HEK293T (cell line): ENCODE measurements around the gene CDC37L1.

Source experiments
- CTCF ChIA-PET: fragments of 350-600 bp; formaldehyde crosslinking; extraction: SDS; loops from one replicate; lab custom pipeline; 2021; ENCODE audit warnings: antibody characterized with exemption, inconsistent platforms; lab: Yijun Ruan, JAX
- POLR2A ChIA-PET: fragments of 350-600 bp; formaldehyde crosslinking; extraction: SDS; loops from one replicate; lab custom pipeline; 2020; ENCODE audit warnings: antibody characterized with exemption, inconsistent platforms; lab: Yijun Ruan, JAX
- DNase-seq: peaks from one replicate; pipeline ENCODE4 v3.0.0; 2012; ENCODE audit warnings: mixed read lengths; ENCODE audit errors: extremely low spot score
- ARNT ChIP-seq: fragments of 450-650 bp; IDR thresholded peaks from 2 replicates; pipeline ENCODE4 v1.6.1; 2017; ENCODE audit warnings: mild to moderate bottlenecking
- BHLHE40 ChIP-seq: fragments of 450-650 bp; IDR thresholded peaks from 2 replicates; pipeline ENCODE4 v1.6.1; 2016; ENCODE audit warnings: mild to moderate bottlenecking, moderate library complexity, borderline replicate concordance
- CTBP1 ChIP-seq: fragments of 450-650 bp; IDR thresholded peaks from 2 replicates; pipeline ENCODE4 v1.6.1; 2016; ENCODE audit warnings: borderline replicate concordance
- ELF4 ChIP-seq: fragments of 450-650 bp; IDR thresholded peaks from 2 replicates; pipeline ENCODE4 v1.6.1; 2017; ENCODE audit warnings: antibody characterized with exemption
- FOXA1 ChIP-seq: fragments of 450-650 bp; IDR thresholded peaks from 2 replicates; pipeline ENCODE4 v1.6.1; 2016; ENCODE audit warnings: mild to moderate bottlenecking
- FOXK2 ChIP-seq: fragments of 450-650 bp; IDR thresholded peaks from 2 replicates; pipeline ENCODE4 v1.6.1; 2016; ENCODE audit warnings: mild to moderate bottlenecking
- FOXM1 ChIP-seq: fragments of 450-650 bp; IDR thresholded peaks from 2 replicates; pipeline ENCODE4 v1.6.1; 2017; ENCODE audit warnings: mild to moderate bottlenecking, borderline replicate concordance
- HDGF ChIP-seq: fragments of 450-650 bp; IDR thresholded peaks from 2 replicates; pipeline ENCODE4 v1.6.1; 2017; ENCODE audit warnings: antibody characterized with exemption, borderline replicate concordance
- L3MBTL2 ChIP-seq: fragments of 450-650 bp; conservative IDR thresholded peaks from 2 replicates; pipeline ENCODE4 v1.6.1; 2016; ENCODE audit warnings: mild to moderate bottlenecking
- LEF1 ChIP-seq: fragments of 450-650 bp; IDR thresholded peaks from 2 replicates; pipeline ENCODE4 v1.6.1; 2017; ENCODE audit warnings: mild to moderate bottlenecking, borderline replicate concordance
- NFRKB ChIP-seq: fragments of 450-650 bp; IDR thresholded peaks from 2 replicates; pipeline ENCODE4 v1.6.1; 2016; ENCODE audit warnings: mild to moderate bottlenecking, moderate library complexity
- SP1 ChIP-seq: fragments of 450-650 bp; IDR thresholded peaks from 2 replicates; pipeline ENCODE4 v1.6.1; 2017
- SUZ12 ChIP-seq: fragments of 450-650 bp; IDR thresholded peaks from 2 replicates; pipeline ENCODE4 v1.6.1; 2016; ENCODE audit warnings: mild to moderate bottlenecking
- TARDBP ChIP-seq: fragments of 450-650 bp; IDR thresholded peaks from 2 replicates; pipeline ENCODE4 v1.6.1; 2016
- ZNF384 ChIP-seq: fragments of 450-650 bp; IDR thresholded peaks from 2 replicates; pipeline ENCODE4 v1.6.1; 2016
- TF ChIP-seq, protein P1 (sequence below): fragments of 450-650 bp; IDR thresholded peaks from 2 replicates; pipeline ENCODE4 v1.6.1; 2016

CDC37L1 gene

DNA sequence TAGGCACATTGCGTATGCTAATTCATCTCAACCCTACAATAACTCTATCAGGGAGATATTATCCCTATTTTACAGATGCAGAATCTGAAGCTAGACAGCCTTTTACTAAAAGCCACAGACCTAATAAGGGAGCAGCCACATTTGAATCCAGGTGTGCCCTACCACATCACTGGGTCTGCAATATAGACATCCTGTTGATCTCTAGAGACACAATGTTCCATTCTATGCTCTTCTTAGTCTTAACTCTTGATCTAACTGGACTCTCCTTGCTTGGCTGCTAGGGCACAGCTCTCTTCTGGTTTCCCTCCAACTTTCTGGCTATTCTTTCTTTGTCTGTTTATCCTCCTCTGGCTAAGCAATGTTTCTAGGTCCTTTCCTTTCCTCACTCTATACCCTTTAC lies 11.7 kb upstream of the CDC37L1 start:
- no peak for TF ChIP-seq FOXA1
- no peak for TF ChIP-seq BHLHE40
- no peak for TF ChIP-seq FOXM1
- no peak for TF ChIP-seq ARNT
- no peak for TF ChIP-seq NFRKB
- TF ChIP-seq ZNF384: no peak
- TF ChIP-seq, protein P1, sequence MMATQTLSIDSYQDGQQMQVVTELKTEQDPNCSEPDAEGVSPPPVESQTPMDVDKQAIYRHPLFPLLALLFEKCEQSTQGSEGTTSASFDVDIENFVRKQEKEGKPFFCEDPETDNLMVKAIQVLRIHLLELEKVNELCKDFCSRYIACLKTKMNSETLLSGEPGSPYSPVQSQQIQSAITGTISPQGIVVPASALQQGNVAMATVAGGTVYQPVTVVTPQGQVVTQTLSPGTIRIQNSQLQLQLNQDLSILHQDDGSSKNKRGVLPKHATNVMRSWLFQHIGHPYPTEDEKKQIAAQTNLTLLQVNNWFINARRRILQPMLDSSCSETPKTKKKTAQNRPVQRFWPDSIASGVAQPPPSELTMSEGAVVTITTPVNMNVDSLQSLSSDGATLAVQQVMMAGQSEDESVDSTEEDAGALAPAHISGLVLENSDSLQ: no peak
- TF ChIP-seq TARDBP: no peak
- CTCF ChIA-PET: no interaction called here

DNA sequence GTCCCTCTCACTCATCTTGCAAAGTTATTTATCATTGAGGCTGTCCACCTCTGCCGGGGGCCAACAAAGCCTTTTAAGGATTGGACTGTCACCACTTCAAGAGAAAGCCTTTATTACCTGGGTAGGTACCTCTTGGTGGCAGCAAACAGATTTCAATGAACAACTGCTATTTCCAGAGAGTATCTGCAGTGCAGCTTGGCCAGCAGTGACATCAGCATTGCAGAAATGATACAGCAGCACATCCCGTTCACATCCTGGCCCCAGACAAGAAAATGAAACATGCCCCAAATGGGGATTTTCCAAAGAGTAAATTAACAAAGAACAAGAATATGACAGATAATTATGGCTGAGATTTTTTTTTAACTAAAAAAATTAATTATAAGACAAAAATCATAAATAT lies 10.8 kb upstream of the CDC37L1 start:
- TF ChIP-seq, protein P1: no peak
- TF ChIP-seq ZNF384: no peak
- no peak for TF ChIP-seq SUZ12
- no peak for TF ChIP-seq CTBP1
- TF ChIP-seq ELF4: no peak
- no peak for TF ChIP-seq FOXA1
- TF ChIP-seq BHLHE40: no peak
- POLR2A ChIA-PET: no interaction called here
- CTCF ChIA-PET: no interaction called here
- DNase-seq: no peak

More for the DNA sequence above, 11.7 kb upstream of the CDC37L1 start:
- POLR2A ChIA-PET: no interaction called here
- DNase-seq: no peak

DNA sequence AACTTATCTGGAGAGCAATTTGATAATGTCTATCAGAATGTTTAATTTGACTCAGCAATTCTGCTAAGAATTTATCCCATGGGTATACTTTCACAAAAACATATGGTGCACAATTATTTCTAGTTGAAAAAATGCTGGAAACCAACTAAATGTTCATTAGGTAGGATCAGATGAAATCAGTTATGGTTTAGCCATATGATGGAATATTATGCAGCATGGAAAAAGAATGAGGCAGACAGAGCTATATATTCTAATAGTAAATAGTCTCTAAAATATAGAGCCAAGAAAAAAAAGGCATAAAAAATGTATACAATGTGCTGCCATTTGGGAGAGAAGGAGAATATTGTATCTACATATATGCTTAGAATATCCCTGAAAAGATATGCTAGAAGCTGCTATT lies 9.5 kb upstream of the CDC37L1 start:
- no peak for TF ChIP-seq BHLHE40
- TF ChIP-seq FOXA1: no peak
- TF ChIP-seq FOXK2: no peak
- no peak for TF ChIP-seq CTBP1
- no peak for TF ChIP-seq SUZ12
- TF ChIP-seq ELF4: no peak
- no peak for TF ChIP-seq NFRKB
- no peak for TF ChIP-seq TARDBP
- TF ChIP-seq ARNT: no peak
- TF ChIP-seq L3MBTL2: no peak
- no peak for TF ChIP-seq FOXM1
- no peak for TF ChIP-seq HDGF
- no peak for TF ChIP-seq LEF1
- TF ChIP-seq ZNF384: no peak
- TF ChIP-seq SP1: no peak
- TF ChIP-seq, protein P1: no peak
- POLR2A ChIA-PET: no interaction called here
- CTCF ChIA-PET: interaction anchor here (0.6 kb wide), 1 partner anchor 93 kb away, joined by 3 read pairs; no protein-coding TSS in a partner anchor
- DNase-seq: no peak

DNA sequence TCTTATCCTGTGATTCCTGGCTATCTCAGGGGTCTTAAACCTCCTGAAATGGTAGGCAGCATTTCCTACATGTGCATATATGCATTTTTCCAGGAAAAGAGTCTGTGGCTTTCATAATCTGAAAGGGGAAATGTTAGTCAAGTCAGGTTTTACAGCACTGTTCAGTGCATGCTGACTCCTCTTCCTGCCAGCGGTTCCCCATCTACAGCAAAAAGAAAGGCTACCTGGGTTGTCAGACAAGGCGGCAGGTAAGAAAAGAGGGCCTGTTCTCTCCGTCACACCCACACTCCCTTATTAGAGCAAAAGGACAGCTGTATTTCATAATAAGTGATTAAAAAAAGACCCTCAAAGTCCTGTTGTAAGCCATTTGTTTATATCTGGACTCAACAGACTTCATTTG lies 8.8 kb upstream of the CDC37L1 start:
- ChIA-PET CTCF (interaction anchor here (0.6 kb wide), 1 partner anchor 92 kb away, joined by 3 read pairs; no protein-coding TSS in a partner anchor), POLR2A (no interaction called here)
- TF ChIP-seq, protein P1: no peak
- TF ChIP-seq NFRKB (no peak), BHLHE40 (no peak), FOXA1 (no peak), SUZ12 (no peak)
- DNase-seq: no peak

DNA sequence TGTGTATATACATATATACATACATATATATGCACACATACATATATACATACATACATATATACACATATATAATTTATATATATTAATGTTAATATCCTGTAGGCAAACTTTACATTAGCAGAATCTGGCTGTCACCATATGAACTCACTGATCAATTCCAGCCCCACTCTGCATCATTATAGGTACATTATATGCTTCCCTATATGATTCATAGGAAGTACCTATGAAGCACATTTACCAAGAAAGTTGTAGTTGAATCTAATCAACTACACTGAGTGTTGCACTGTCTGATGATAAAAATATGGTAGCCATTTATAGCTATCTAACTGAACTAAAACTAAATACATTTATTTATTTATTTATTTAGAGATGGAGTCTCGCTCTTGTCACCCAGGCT lies 7.6 kb upstream of the CDC37L1 start:
- ChIA-PET CTCF (no interaction called here), POLR2A (interaction anchor here (1.5 kb wide), 1 partner anchor 9 kb away, joined by 3 read pairs; no protein-coding TSS in a partner anchor)
- DNase-seq: no peak
- TF ChIP-seq HDGF: no peak
- TF ChIP-seq BHLHE40: no peak
- no peak for TF ChIP-seq SUZ12
- no peak for TF ChIP-seq SP1

DNA sequence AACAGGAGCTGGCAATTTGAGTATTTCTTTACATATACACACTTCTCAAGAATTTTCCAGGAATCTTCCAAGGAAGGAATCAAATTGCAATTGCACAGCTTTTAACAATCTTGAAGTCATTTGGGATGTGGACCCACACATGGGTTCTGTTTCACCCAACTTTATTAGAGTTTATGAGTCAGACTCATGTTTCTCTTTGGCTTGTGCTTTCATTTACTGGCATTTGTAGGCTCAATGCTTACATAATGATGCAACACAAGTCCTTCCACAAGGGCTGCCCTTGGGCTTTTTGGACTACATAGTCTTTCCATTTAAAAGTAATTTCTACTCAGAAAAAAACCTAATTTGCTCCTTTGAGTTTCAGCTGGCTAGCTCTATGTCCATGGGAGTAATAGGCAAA lies 4.6 kb upstream of the CDC37L1 start:
- no peak for DNase-seq
- CTCF ChIA-PET: interaction anchor here (1.0 kb wide), 1 partner anchor 8 kb away, joined by 3 read pairs; the partner anchor contains the start of gene SPATA6L
- POLR2A ChIA-PET: interaction anchor here (0.7 to 0.9 kb wide), 2 partner anchors 66 to 67 kb away, joined by 3 to 4 read pairs; partner anchors contain the start of gene AK3
- TF ChIP-seq ZNF384 (no peak), FOXA1 (no peak), SP1 (no peak), BHLHE40 (no peak), HDGF (no peak), TARDBP (no peak), ELF4 (no peak), NFRKB (no peak), L3MBTL2 (no peak), ARNT (no peak), SUZ12 (no peak)
- TF ChIP-seq, protein P1: no peak
